Subcutaneous abdominal adipose tissue (tissue), 5 donors: Measurements from ENCODE around the gene ABCA13.

Source experiments
- H3K27ac ChIP-seq: one replicate; pipeline ENCODE4 v1.7.0; 2013; ENCODE audit warnings: low read depth, mild to moderate bottlenecking, inconsistent platforms, low read length, moderate library complexity
- H3K27me3 ChIP-seq, 5 donors: one replicate each; pipeline ENCODE4 v1.7.0; 2013; ENCODE audit warnings: low read length in 5 of 5, inconsistent platforms in 1 of 5; ENCODE audit not compliant: control insufficient read depth in 5 of 5, insufficient read depth in 4 of 5
- H3K36me3 ChIP-seq, 5 donors: one replicate each; pipeline ENCODE4 v1.7.0; 2013; ENCODE audit warnings: low read length in 5 of 5; ENCODE audit not compliant: control insufficient read depth in 5 of 5, insufficient read depth in 5 of 5
- H3K4me1 ChIP-seq, 5 donors: one replicate each; pipeline ENCODE4 v1.7.0; 2013; ENCODE audit warnings: low read length in 5 of 5, mild to moderate bottlenecking in 3 of 5, moderate library complexity in 1 of 5; ENCODE audit not compliant: control insufficient read depth in 5 of 5, insufficient read depth in 5 of 5
- H3K4me3 ChIP-seq, 5 donors: one replicate each; pipeline ENCODE4 v1.7.0; 2013; ENCODE audit warnings: low read length in 5 of 5, low read depth in 1 of 5
- H3K9ac ChIP-seq, 5 donors: one replicate each; pipeline ENCODE4 v1.7.0; 2013; ENCODE audit warnings: low read length in 5 of 5, mild to moderate bottlenecking in 4 of 5, moderate library complexity in 3 of 5
- H3K9me3 ChIP-seq, 5 donors: one replicate each; pipeline ENCODE4 v1.7.0; 2013; ENCODE audit warnings: low read length in 5 of 5; ENCODE audit not compliant: control insufficient read depth in 5 of 5
- donor health status: healthy.
- donor health status: healthy.
- donor health status: healthy.
- donor health status: healthy.
- donor health status: healthy.

Gene ABCA13

DNA sequence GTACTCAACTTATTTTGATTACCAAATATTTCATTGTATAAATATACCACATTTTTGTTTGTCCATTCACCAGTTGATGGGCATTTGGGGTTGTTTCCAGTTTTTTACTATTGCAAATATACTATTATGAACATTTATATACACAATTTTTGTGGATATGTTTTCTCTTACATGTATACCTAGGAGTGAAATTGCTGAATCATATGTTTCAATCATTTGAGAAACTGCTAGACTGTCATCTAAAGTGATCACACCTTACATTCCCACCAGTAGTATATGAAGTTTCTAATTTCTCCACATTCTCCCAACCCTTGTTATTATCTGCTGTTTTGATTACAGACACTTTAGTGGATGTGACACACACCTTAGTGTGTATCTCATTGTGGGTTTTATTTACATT lies 257.9 kb downstream of the ABCA13 start:
- no peak overlapping the region for H3K4me3 ChIP-seq
- no peak overlapping the region for H3K9ac ChIP-seq
- H3K27me3 ChIP-seq: no peaks in the 10 kb centered on the region
- no peaks in the 10 kb centered on the region for H3K36me3 ChIP-seq
- H3K4me1 ChIP-seq: no peaks in the 10 kb centered on the region
- H3K9me3 ChIP-seq: no peaks in the 10 kb centered on the region
- H3K27ac ChIP-seq: no peak overlapping the region

DNA sequence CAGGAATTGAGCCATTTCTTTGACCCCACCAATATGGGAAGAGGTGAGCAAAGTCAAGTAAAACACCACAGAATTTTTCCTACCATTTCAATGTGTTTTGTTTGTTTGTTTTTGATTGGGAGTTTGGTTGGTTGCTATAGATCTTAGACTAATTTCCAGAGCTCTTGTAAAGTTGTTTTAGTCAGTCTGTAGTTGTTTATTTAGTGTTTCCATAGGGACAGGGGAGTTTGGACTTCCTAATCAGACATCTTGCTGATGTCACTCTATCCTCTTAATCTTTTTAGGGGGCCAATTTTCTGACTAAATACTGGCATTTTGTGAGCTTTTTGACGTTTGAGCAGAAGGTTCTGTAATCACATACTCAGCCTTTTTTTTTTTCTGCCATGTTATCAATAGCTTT lies 266.9 kb downstream of the ABCA13 start:
- H3K4me3 ChIP-seq: no peak overlapping the region
- H3K27me3 ChIP-seq: no peaks in the 10 kb centered on the region
- no peak overlapping the region for H3K9ac ChIP-seq
- H3K27ac ChIP-seq: no peak overlapping the region
- H3K9me3 ChIP-seq: no peaks in the 10 kb centered on the region
- H3K36me3 ChIP-seq: no peaks in the 10 kb centered on the region
- H3K4me1 ChIP-seq: no peaks in the 10 kb centered on the region

DNA sequence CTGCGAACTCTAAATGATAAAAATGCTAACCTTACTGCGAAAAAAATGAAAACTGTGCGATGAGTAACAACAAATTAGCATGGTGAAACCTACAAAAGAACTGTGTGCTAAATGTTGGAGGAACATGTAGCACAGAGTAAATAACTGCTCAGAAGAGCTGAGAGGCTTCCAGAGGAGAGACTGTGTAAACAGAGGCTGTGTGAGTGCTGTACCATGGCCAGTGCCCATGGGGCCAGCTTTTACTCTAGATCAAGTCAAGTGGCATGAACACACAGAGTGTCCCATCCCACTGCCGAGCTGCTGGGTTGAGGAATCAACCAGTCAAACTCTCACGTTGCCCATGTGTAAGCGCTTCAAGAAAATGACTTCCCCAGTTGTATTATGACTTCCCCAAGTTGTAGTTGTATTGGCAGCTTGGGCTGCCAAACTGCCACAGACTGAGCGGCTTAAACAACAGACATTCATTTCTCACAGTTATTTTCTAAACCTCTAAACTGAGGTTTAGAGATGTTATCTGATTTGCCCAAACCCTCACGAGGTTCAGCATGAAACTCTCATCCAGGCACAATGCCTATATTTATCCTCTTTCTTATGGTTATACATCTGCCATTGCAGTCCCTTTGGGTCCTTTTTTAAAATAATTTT lies 270.7 kb downstream of the ABCA13 start:
- no peaks in the 10 kb centered on the region for H3K27me3 ChIP-seq
- H3K36me3 ChIP-seq: no peaks in the 10 kb centered on the region
- H3K9me3 ChIP-seq: peaks cover 0 to 9% (median 0%) of the 10 kb centered on the region in 5 donors
- H3K9ac ChIP-seq: no peak overlapping the region
- no peak overlapping the region for H3K4me3 ChIP-seq
- no peak overlapping the region for H3K27ac ChIP-seq
- H3K4me1 ChIP-seq: no peaks in the 10 kb centered on the region

DNA sequence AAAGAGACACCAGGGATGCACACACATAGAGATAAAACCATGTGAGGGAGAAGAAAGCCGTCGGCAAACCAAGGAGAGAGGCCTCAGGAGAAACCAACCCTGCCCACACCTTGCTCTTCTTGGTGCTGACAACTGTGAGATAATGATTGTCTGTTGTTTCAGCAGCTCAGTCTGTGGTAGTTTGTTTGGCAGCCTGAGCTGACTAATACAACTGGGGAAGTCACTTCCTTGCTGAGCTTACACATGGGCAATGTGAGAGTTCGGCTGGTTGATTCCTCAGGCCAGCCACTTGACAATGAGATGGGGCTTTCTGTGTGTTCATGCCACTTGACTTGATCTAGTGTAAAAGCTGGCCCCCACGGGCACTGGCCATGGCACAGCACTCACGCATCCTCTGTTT lies 271.8 kb downstream of the ABCA13 start:
- Histone ChIP-seq H3K4me3 (no peak overlapping the region), H3K27ac (no peak overlapping the region), H3K36me3 (no peaks in the 10 kb centered on the region), H3K4me1 (no peaks in the 10 kb centered on the region), H3K9me3 (peaks cover 0 to 9% (median 0%) of the 10 kb centered on the region in 5 donors), H3K9ac (no peak overlapping the region), H3K27me3 (no peaks in the 10 kb centered on the region)

DNA sequence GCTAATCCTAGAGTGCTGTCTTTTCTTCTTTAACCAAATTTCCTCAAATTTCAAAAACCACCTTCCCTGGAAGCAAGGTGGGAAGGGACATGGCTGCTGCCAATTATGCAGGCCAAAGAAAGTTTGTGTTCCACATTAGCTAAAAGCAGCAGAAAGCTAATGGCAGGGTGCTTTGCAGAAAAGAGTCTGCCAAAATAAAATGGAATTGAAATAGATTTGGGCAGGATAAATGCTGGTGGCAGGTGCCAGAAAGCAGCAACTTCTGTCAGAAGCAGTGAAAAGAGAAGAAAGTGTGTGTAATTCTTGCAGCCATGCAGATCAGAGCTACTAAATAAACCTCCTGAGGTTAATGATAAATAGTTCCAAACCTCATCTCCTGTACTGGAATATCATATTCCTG lies 275.5 kb downstream of the ABCA13 start:
- Histone ChIP-seq H3K9me3 (peaks cover 0 to 9% (median 0%) of the 10 kb centered on the region in 5 donors), H3K27ac (no peak overlapping the region), H3K4me1 (no peaks in the 10 kb centered on the region), H3K4me3 (no peak overlapping the region), H3K27me3 (no peaks in the 10 kb centered on the region), H3K9ac (no peak overlapping the region), H3K36me3 (no peaks in the 10 kb centered on the region)

DNA sequence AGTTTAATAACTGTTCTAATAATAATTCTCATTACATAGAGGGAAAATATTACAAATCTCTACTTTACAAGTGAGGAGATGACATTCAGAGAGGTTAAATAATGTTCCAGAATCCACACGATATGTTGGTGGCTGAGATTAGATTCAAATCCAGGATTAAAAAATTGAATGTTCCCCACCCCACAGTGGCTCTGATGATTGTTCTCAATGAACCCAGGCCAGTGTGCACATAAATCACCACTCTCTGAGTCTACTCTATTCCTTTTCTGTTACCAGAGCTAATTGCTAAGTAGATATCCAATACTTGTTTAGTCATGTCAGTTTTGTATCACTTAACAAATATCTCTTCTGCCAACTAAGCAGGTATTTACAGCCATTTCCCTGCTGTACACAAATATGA lies 281.0 kb downstream of the ABCA13 start:
- Histone ChIP-seq H3K9ac (no peak overlapping the region), H3K9me3 (no peaks in the 10 kb centered on the region), H3K27ac (no peak overlapping the region), H3K4me1 (no peaks in the 10 kb centered on the region), H3K4me3 (no peak overlapping the region), H3K36me3 (no peaks in the 10 kb centered on the region), H3K27me3 (peaks cover 0 to 4% (median 0%) of the 10 kb centered on the region in 5 donors)

DNA sequence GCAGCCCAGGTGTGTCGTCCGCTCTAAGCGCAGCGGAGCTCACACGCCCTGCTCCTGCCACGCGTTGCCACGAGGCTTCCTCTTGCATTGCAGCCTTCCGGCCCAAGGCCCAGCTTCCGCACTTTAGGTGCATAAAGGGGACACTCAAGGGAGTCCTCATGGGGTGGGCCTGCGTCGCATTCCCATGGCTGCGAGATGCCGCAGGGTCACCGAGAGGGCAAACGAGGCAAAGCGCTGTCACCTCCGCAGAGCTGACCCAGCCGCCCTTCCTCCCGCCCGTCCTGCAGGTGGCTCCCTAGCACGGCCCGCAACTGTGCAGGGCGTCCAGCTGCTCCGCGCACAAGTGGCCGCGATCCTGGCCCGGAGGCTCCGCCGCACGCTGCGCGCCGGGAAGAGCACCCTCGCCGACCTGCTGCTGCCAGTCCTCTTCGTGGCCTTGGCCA lies 283.5 kb downstream of the ABCA13 start:
- H3K9ac ChIP-seq: no peak overlapping the region
- no peaks in the 10 kb centered on the region for H3K4me1 ChIP-seq
- H3K9me3 ChIP-seq: no peaks in the 10 kb centered on the region
- H3K4me3 ChIP-seq: no peak overlapping the region
- H3K36me3 ChIP-seq: no peaks in the 10 kb centered on the region
- no peak overlapping the region for H3K27ac ChIP-seq
- peaks cover 0 to 4% (median 0%) of the 10 kb centered on the region in 5 donors for H3K27me3 ChIP-seq

DNA sequence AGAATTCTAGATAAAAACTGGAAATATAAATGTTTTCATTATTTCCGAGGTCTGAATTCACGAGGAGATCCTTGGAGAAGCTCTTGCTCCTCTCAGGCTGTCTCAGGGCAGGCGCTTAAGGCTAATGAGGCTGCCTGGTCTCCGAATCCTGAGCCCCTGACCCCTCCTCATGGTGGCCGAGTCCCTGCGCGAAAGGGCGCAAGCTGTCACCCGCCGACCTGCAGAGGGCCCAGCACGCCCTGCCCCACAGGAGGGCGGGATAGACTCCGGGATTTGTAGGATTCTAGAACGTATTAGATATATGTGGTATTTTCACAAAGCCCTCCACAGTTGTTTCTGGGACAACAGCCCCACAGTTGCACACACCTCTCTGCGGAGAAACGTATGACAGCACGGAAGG lies 284.1 kb downstream of the ABCA13 start:
- Histone ChIP-seq H3K36me3 (no peaks in the 10 kb centered on the region), H3K27me3 (peaks cover 0 to 4% (median 0%) of the 10 kb centered on the region in 5 donors), H3K9ac (no peak overlapping the region), H3K4me3 (no peak overlapping the region), H3K27ac (no peak overlapping the region), H3K4me1 (no peaks in the 10 kb centered on the region), H3K9me3 (no peaks in the 10 kb centered on the region)

DNA sequence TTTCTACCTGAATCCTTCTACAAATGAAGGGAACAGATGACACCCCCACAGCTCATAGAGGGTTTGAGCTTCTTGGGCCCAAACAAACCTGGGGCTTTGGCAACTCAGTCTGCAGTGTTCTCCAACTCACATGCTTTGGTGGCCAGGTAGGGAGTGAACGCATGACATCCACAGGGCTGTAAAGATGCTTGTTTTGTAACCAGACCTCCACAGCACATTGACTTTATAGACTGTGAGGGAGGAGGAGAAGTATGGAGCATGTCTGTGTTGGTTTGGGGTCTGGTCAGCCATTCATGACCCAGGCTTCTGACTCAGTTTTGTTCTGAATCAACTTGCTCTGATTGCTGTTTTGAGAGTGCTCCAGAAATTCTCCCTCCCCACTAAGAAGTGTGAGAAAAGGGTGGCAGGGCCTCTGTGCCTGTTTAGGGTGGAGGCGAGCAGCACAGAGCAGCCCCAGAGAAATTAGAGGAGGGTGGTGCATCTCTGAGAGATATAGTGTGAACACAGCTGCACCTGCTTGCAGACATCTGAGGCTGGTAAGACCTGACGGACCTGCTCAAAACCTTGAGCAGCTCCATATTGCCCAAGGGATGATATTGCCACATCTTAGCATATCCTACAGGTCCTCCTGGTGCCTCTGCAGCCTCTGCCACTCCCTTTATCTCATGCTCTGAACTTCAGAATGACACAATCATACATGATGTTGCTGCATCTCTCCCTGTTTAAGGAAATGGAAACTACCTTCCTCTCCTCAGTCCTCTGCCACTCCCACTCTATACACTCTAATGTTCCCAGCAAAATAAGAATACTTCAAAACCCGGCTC lies 287.7 kb downstream of the ABCA13 start:
- Histone ChIP-seq H3K36me3 (no peaks in the 10 kb centered on the region), H3K27ac (no peak overlapping the region), H3K9me3 (no peaks in the 10 kb centered on the region), H3K4me1 (no peaks in the 10 kb centered on the region), H3K9ac (no peak overlapping the region), H3K4me3 (no peak overlapping the region), H3K27me3 (peaks cover 0 to 4% (median 0%) of the 10 kb centered on the region in 5 donors)

DNA sequence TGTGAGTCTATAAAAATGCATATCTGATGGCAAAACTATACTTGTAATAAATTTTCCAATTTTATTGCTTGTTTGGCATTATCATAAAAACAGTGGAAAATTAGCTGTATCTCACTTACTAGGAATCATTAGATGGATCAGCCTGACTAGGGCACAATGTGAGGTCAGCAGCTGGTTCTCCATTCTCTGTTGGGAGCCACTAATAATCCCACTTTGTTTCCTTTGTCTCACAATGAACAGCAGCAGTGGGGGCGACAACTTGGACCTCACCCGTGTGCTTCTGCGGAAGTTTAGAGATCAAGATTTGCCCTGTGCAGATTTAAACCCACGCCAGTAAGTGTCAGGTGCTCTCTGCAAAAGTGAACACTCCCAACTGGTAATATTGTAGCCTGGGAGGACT lies 295.5 kb downstream of the ABCA13 start:
- Histone ChIP-seq H3K36me3 (no peaks in the 10 kb centered on the region), H3K9ac (no peak overlapping the region), H3K9me3 (no peaks in the 10 kb centered on the region), H3K4me3 (no peak overlapping the region), H3K27ac (no peak overlapping the region), H3K27me3 (no peaks in the 10 kb centered on the region), H3K4me1 (peaks cover 0 to 4% (median 0%) of the 10 kb centered on the region in 5 donors)
